CD14-positive monocyte (primary cell): ENCODE results near the gene MYOC. TPM values are rescaled to one million over a fixed set of nuclear protein-coding genes. Genes with fewer than 3 reads are reported as not detected.
"Not testable (repeated sequence)": the region's sequence is repeated elsewhere in the genome, so short reads cannot be mapped to it uniquely, and the experiment has no call there.

Source experiments
- DNase-seq, 3 donors: peaks; one replicate each; pipeline ENCODE4 v3.0.0-alpha.2; 2011 to 2022
- H2AFZ ChIP-seq: 2 replicates; pipeline ENCODE4 v1.6.0; 2012; ENCODE audit warnings: mild to moderate bottlenecking, low read depth, low read length, inconsistent platforms; ENCODE audit not compliant: insufficient read depth, poor library complexity, severe bottlenecking
- H3K27ac ChIP-seq, 2 donors: 1 replicate in 1 of 2; 2 replicates in 1 of 2; pipeline ENCODE4 v1.5.1; 2012 to 2013; ENCODE audit warnings: low read length in 2 of 2, control low read depth in 1 of 2, inconsistent platforms in 1 of 2, low read depth in 1 of 2, mild to moderate bottlenecking in 1 of 2
- H3K27me3 ChIP-seq, 2 donors: one replicate each; pipeline versions ENCODE4 v1.6.0 to v1.6.1; 2011 to 2013; ENCODE audit warnings: low read length in 2 of 2; ENCODE audit not compliant: control insufficient read depth in 2 of 2, insufficient read depth in 2 of 2
- H3K36me3 ChIP-seq, 2 donors: replicated peaks in 1 of 2; 1 replicate in 1 of 2; 2 replicates in 1 of 2; pipeline versions ENCODE4 v1.5.1 to v1.6.1; 2012 to 2013; ENCODE audit warnings: low read length in 2 of 2, control low read depth in 1 of 2, inconsistent platforms in 1 of 2, mild to moderate bottlenecking in 1 of 2; ENCODE audit not compliant: insufficient read depth in 2 of 2, control insufficient read depth in 1 of 2
- H3K4me1 ChIP-seq, 2 donors: 1 replicate in 1 of 2; 2 replicates in 1 of 2; pipeline versions ENCODE4 v1.5.1 to v1.6.1; 2012 to 2013; ENCODE audit warnings: low read length in 2 of 2, control low read depth in 1 of 2, inconsistent platforms in 1 of 2, mild to moderate bottlenecking in 1 of 2, moderate library complexity in 1 of 2; ENCODE audit not compliant: insufficient read depth in 2 of 2, control insufficient read depth in 1 of 2
- H3K4me2 ChIP-seq: replicated peaks from 2 replicates; pipeline ENCODE3; 2012; ENCODE audit warnings: low read length, moderate library complexity, mild to moderate bottlenecking; ENCODE audit not compliant: poor library complexity, severe bottlenecking; ENCODE audit errors: extremely low read depth
- H3K4me3 ChIP-seq, 3 experiments: fragments of 200-600 bp in 1 of 3; sonication (generic) in 1 of 3; replicated peaks in 1 of 3; 1 replicate in 2 of 3; 2 replicates in 1 of 3; pipeline ENCODE4 v1.5.1; 2011 to 2013; ENCODE audit warnings: low read length in 3 of 3, mild to moderate bottlenecking in 3 of 3, control low read depth in 2 of 3, low read depth in 2 of 3, inconsistent platforms in 1 of 3, moderate library complexity in 1 of 3
- H3K79me2 ChIP-seq: 2 replicates; pipeline ENCODE4 v1.6.0; 2012; ENCODE audit warnings: mild to moderate bottlenecking, control low read depth, inconsistent platforms, low read length, moderate library complexity; ENCODE audit not compliant: insufficient read depth
- H3K9ac ChIP-seq: 2 replicates; pipeline ENCODE4 v1.6.0; 2017; ENCODE audit warnings: low read length, mild to moderate bottlenecking; ENCODE audit not compliant: insufficient read depth, poor library complexity, severe bottlenecking
- H3K9me3 ChIP-seq, 2 donors: replicated peaks in 1 of 2; 1 replicate in 1 of 2; 2 replicates in 1 of 2; pipeline versions ENCODE4 v1.5.1 to v1.6.1; 2012 to 2013; ENCODE audit warnings: low read length in 2 of 2, control low read depth in 1 of 2; ENCODE audit not compliant: control insufficient read depth in 1 of 2, insufficient read depth in 1 of 2
- H4K20me1 ChIP-seq: 2 replicates; pipeline ENCODE4 v1.6.0; 2012; ENCODE audit warnings: mild to moderate bottlenecking, low read length, control low read depth, moderate library complexity; ENCODE audit not compliant: insufficient read depth
- H3K27ac Mint-ChIP-seq, 7 donors: one replicate each; pipeline ENCODE4 v1.8.0; 2020; ENCODE audit warnings: mild to moderate bottlenecking in 7 of 7, mixed read lengths in 7 of 7, moderate library complexity in 6 of 7, inconsistent platforms in 2 of 7
- H3K27me3 Mint-ChIP-seq, 3 donors: one replicate each; pipeline ENCODE4 v1.8.0; 2021 to 2022; ENCODE audit warnings: low read depth in 3 of 3, mild to moderate bottlenecking in 3 of 3, mixed read lengths in 3 of 3, moderate library complexity in 3 of 3, inconsistent platforms in 1 of 3
- H3K36me3 Mint-ChIP-seq, 2 donors: one replicate each; pipeline ENCODE4 v1.8.0; 2020; ENCODE audit warnings: mixed read lengths in 2 of 2, inconsistent platforms in 1 of 2, mild to moderate bottlenecking in 1 of 2
- H3K4me1 Mint-ChIP-seq: one replicate; pipeline ENCODE4 v1.8.0; 2020; ENCODE audit warnings: mild to moderate bottlenecking, mixed read lengths
- H3K4me3 Mint-ChIP-seq, 2 donors: one replicate each; pipeline ENCODE4 v1.8.0; 2020; ENCODE audit warnings: mild to moderate bottlenecking in 2 of 2, mixed read lengths in 2 of 2, moderate library complexity in 1 of 2
- H3K9me3 Mint-ChIP-seq, 7 donors: one replicate each; pipeline ENCODE4 v1.8.0; 2020 to 2022; ENCODE audit warnings: mixed read lengths in 7 of 7, mild to moderate bottlenecking in 6 of 7, moderate library complexity in 6 of 7, inconsistent platforms in 2 of 7
- CTCF ChIP-seq: fragments of 200-600 bp; IDR thresholded peaks from one replicate; pipeline ENCODE4 v1.8.0; 2022; ENCODE audit warnings: antibody characterized with exemption, mild to moderate bottlenecking
- WGBS: methylation state at CpG from one replicate; pipeline ENCODE4 v1.1.5; 2013; ENCODE audit warnings: missing lambda C conversion rate; ENCODE audit not compliant: insufficient coverage; 5-methylcytosine and 5-hydroxymethylcytosine counted together
- intact Hi-C, 2 donors: fragments of 100-400 bp; cut with micrococcal nuclease; formaldehyde crosslinking; loops; one replicate each; pipeline versions ENCODE4 v1.15.0 to v1.15.1; 2023
- polyA plus RNA-seq, 3 donors: library from polyadenylated mRNA; depleted of rRNA in 1 of 3; unstranded in 2 of 3; stranded (reverse) in 1 of 3; fragments of 300-500 nt in 2 of 3; fragments of >200 nt in 1 of 3; fragmentation: Illumina TruSeq in 2 of 3; gene quantifications; 1 replicate in 2 of 3; 2 replicates in 1 of 3; pipeline ENCODE4 v1.2.3, GENCODE V29; 2012 to 2021

MYOC gene
- polyA plus RNA-seq, 3 donors, result not detected

- no peaks in the 10 kb centered on the region for H4K20me1 ChIP-seq
- intact Hi-C loops, result no loop called here
- H3K27me3 ChIP-seq, result no peaks in the 10 kb centered on the region
- H3K4me1 ChIP-seq, result peaks cover 0 to 6% of the 10 kb centered on the region in 2 donors
- Mint-ChIP-seq H3K27ac (no peak overlapping the region), H3K36me3 (no peaks in the 10 kb centered on the region), H3K4me1 (peaks cover 14% of the 10 kb centered on the region), H3K9me3 (peaks cover 0 to 17% (median 2%) of the 10 kb centered on the region in 7 donors), H3K27me3 (no peaks in the 10 kb centered on the region), H3K4me3 (no peak overlapping the region)
- H3K4me3 ChIP-seq, result no peak overlapping the region
- H3K9ac ChIP-seq, result no peak overlapping the region
- peak in 2 of 3 donors; percentile 14 to 50 for DNase-seq
- no CpG with 5 or more reads among the region's 2 CpGs for WGBS
- no peaks in the 10 kb centered on the region for H3K36me3 ChIP-seq
- TF ChIP-seq CTCF, result no peak
- H3K4me2 ChIP-seq, result no peak overlapping the region
- H3K27ac ChIP-seq, result no peak overlapping the region
- no peak overlapping the region for H2AFZ ChIP-seq
- no peaks in the 10 kb centered on the region for H3K79me2 ChIP-seq
- H3K9me3 ChIP-seq, result peaks cover 0 to 5% of the 10 kb centered on the region in 2 donors
Measured at GRCh38 chr1:171610385-171610784, 42.1 kb downstream of the MYOC start.

GRCh38 chr1:171606402-171606941 is 46.0 kb downstream of the MYOC start:
- no peaks in the 10 kb centered on the region for H3K79me2 ChIP-seq

GRCh38 chr1:171603042-171603441 is 49.4 kb downstream of the MYOC start:
- H3K27ac ChIP-seq, H3K9me3 Mint-ChIP-seq, H3K27me3 Mint-ChIP-seq, H3K4me2 ChIP-seq, H3K4me3 ChIP-seq, H2AFZ ChIP-seq, H3K9me3 ChIP-seq, H4K20me1 ChIP-seq, H3K36me3 ChIP-seq, H3K27me3 ChIP-seq, H3K9ac ChIP-seq, intact Hi-C loops, DNase-seq, H3K4me3 Mint-ChIP-seq, H3K79me2 ChIP-seq, H3K4me1 ChIP-seq, H3K36me3 Mint-ChIP-seq: not testable (repeated sequence)
- WGBS, result 80% methylated on average over 1 of the region's 6 CpGs
- Mint-ChIP-seq H3K4me1 (peaks cover 10% of the 10 kb centered on the region), H3K27ac (peak overlapping the region in 1 of 7 donors; percentile 19)

More at GRCh38 chr1:171606402-171606941, 46.0 kb downstream of the MYOC start:
- H3K36me3 Mint-ChIP-seq, result no peaks in the 10 kb centered on the region
- DNase-seq, result no peak
- no peaks in the 10 kb centered on the region for H4K20me1 ChIP-seq
- no peaks in the 10 kb centered on the region for H3K36me3 ChIP-seq
- H3K4me3 ChIP-seq, result no peak overlapping the region
- H3K27ac Mint-ChIP-seq, result peak overlapping the region in 1 of 7 donors; percentile 45
- H3K4me2 ChIP-seq, result no peak overlapping the region
- no peaks in the 10 kb centered on the region for H3K27me3 ChIP-seq
- peaks cover 0 to 6% of the 10 kb centered on the region in 2 donors for H3K4me1 ChIP-seq
- H3K4me1 Mint-ChIP-seq, result peaks cover 14% of the 10 kb centered on the region
- H3K9me3 Mint-ChIP-seq, result peaks cover 0 to 17% (median 2%) of the 10 kb centered on the region in 7 donors
- H3K27ac ChIP-seq, result no peak overlapping the region
- 55% methylated on average over 6 of the region's 10 CpGs for WGBS
- H3K4me3 Mint-ChIP-seq, result no peak overlapping the region
- peaks cover 0 to 5% of the 10 kb centered on the region in 2 donors for H3K9me3 ChIP-seq
- H3K9ac ChIP-seq, result no peak overlapping the region
- H3K27me3 Mint-ChIP-seq, result no peaks in the 10 kb centered on the region
- no peak overlapping the region for H2AFZ ChIP-seq
- intact Hi-C loops, result no loop called here
- no peak for TF ChIP-seq CTCF
